Uterus (tissue), 4 donors: ENCODE results near the gene DLGAP3. TPM values are rescaled to one million over a fixed set of nuclear protein-coding genes. Genes with fewer than 3 reads are reported as not detected.

ENCODE experiments used
- DNase-seq, 2 donors: peaks; one replicate each; pipeline ENCODE4 v3.0.0-alpha.2; 2019 to 2020
- H3K27ac ChIP-seq, 2 donors: fragments of 200-600 bp; sonication (generic); 1 replicate in 1 of 2; 2 replicates in 1 of 2; pipeline ENCODE4 v1.5.1; 2016 to 2018
- H3K27me3 ChIP-seq, 2 donors: fragments of 200-600 bp; sonication (generic); one replicate each; pipeline ENCODE4 v1.5.1; 2018 to 2019; ENCODE audit warnings: control low read depth in 1 of 2
- H3K36me3 ChIP-seq, 2 donors: fragments of 200-600 bp; sonication (generic); one replicate each; pipeline ENCODE4 v1.5.1; 2019; ENCODE audit warnings: control low read depth in 1 of 2
- H3K4me1 ChIP-seq, 2 donors: fragments of 200-600 bp; sonication (generic); one replicate each; pipeline ENCODE4 v1.5.1; 2018 to 2019; ENCODE audit warnings: control low read depth in 1 of 2
- H3K4me3 ChIP-seq, 2 donors: fragments of 200-600 bp; sonication (generic); 1 replicate in 1 of 2; 2 replicates in 1 of 2; pipeline ENCODE4 v1.5.1; 2018 to 2019; ENCODE audit warnings: mild to moderate bottlenecking in 1 of 2
- H3K9me3 ChIP-seq, 2 donors: fragments of 200-600 bp; sonication (generic); one replicate each; pipeline ENCODE4 v1.5.1; 2019; ENCODE audit warnings: control low read depth in 1 of 2
- CTCF ChIP-seq, 4 experiments: fragments of 200-600 bp in 2 of 4; fragments of 450-650 bp in 2 of 4; sonication (generic) in 2 of 4; IDR thresholded peaks; one replicate each; pipeline ENCODE4 v1.5.1; 2016 to 2019; ENCODE audit warnings: antibody characterized with exemption in 4 of 4, mild to moderate bottlenecking in 2 of 4, moderate library complexity in 1 of 4
- POLR2A ChIP-seq, 2 donors: fragments of 450-650 bp; IDR thresholded peaks; one replicate each; pipeline ENCODE4 v1.6.1; 2016; ENCODE audit warnings: antibody characterized with exemption in 2 of 2, mild to moderate bottlenecking in 1 of 2, moderate library complexity in 1 of 2
- intact Hi-C: fragments of 100-400 bp; cut with DNase I; formaldehyde crosslinking; loops from one replicate; pipeline ENCODE4 v1.15.1; 2023; ENCODE audit warnings: low total_unique reads
- total RNA-seq, 4 donors: library from RNA; depleted of rRNA in 3 of 4; stranded (reverse); fragments of >200 nt in 3 of 4; gene quantifications; one replicate each; pipeline versions ENCODE4 v1.1.0 to v1.2.4, GENCODE V29; 2014 to 2023
- donor health status: DM: yes; HTN: yes; CAD: no.

DLGAP3 gene
- total RNA-seq, 4 donors from 2014 or later = 0.14 TPM; not detected in 3

DNA sequence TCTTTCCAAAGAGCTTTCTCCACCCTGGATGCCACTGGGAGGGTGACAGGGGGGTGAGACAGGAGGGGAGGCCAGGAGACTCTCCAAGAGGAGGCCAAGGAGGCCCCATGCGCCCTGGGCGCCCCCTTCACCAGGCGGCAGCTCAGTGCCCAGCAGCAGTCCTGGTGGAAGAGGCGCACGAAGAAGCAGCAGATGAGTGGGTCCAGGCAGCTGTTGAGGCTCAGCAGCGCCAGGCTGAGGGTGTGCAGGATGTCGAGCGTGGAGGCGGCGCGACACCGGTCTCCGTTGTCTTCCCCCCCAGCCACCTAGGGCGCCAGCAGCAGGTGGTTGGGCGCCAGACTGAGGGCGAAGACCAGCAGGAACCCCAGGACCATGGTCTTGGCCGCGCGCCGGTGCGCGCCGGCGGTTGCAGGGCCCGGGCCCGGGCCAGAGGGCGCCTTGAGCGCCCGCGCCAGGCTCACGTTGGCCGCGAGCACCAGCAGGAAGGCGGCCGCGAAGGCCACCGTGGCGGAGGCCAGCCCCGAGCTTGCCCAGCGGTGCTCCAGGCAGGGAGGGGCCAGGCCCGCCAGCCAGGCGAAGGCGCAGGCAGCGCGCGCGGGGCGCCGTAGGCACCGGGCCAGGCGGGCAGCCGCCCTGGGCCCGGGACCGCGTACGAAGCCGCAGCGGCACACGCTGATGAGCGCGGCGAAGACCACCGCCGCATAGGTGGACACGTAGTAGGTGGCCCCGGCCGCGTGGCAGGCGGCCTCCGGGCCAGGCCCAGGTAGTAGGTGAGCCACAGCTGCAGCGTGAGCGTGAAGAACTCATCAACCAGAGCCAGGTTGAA is 47.1 kb upstream of the DLGAP3 start:
- Histone ChIP-seq H3K4me1 (no peaks in the 10 kb centered on the region), H3K27ac (no peak overlapping the region), H3K4me3 (no peak overlapping the region), H3K36me3 (no peaks in the 10 kb centered on the region), H3K9me3 (no peaks in the 10 kb centered on the region), H3K27me3 (no peaks in the 10 kb centered on the region)
- no peak for DNase-seq
- TF ChIP-seq POLR2A (IDR thresholded peaks at IDR 0.05) = no peak
- no peak for TF ChIP-seq CTCF (IDR thresholded peaks at IDR 0.05)
- intact Hi-C loops = no loop called here

- no peak for DNase-seq
- Histone ChIP-seq H3K36me3 (no peaks in the 10 kb centered on the region), H3K4me3 (no peak overlapping the region), H3K9me3 (no peaks in the 10 kb centered on the region), H3K27me3 (no peaks in the 10 kb centered on the region), H3K27ac (no peak overlapping the region), H3K4me1 (no peaks in the 10 kb centered on the region)
- TF ChIP-seq CTCF (IDR thresholded peaks at IDR 0.05) (no peak), POLR2A (IDR thresholded peaks at IDR 0.05) (no peak)
- intact Hi-C loops = no loop called here
These were observed 46.3 kb upstream of the DLGAP3 start for GRCh38 chr1:34975771-34976170.

GRCh38 chr1:34975338-34975737 is 45.9 kb upstream of the DLGAP3 start:
- no peak for DNase-seq
- no peak overlapping the region for H3K4me3 ChIP-seq
- intact Hi-C loops = no loop called here
- no peak for TF ChIP-seq CTCF (IDR thresholded peaks at IDR 0.05)
- TF ChIP-seq POLR2A (IDR thresholded peaks at IDR 0.05) = no peak
- H3K27ac ChIP-seq = no peak overlapping the region
- H3K36me3 ChIP-seq = no peaks in the 10 kb centered on the region
- no peaks in the 10 kb centered on the region for H3K27me3 ChIP-seq
- H3K4me1 ChIP-seq = no peaks in the 10 kb centered on the region
- H3K9me3 ChIP-seq = no peaks in the 10 kb centered on the region

GRCh38 chr1:34974626-34975025 is 45.2 kb upstream of the DLGAP3 start:
- Histone ChIP-seq H3K27ac (no peak overlapping the region), H3K27me3 (no peaks in the 10 kb centered on the region), H3K36me3 (no peaks in the 10 kb centered on the region), H3K9me3 (no peaks in the 10 kb centered on the region), H3K4me3 (no peak overlapping the region), H3K4me1 (no peaks in the 10 kb centered on the region)
- no peak for TF ChIP-seq CTCF (IDR thresholded peaks at IDR 0.05)
- no peak for TF ChIP-seq POLR2A (IDR thresholded peaks at IDR 0.05)
- DNase-seq = no peak
- intact Hi-C loops = no loop called here

- Histone ChIP-seq H3K4me1 (no peaks in the 10 kb centered on the region), H3K4me3 (no peak overlapping the region), H3K27me3 (no peaks in the 10 kb centered on the region), H3K9me3 (no peaks in the 10 kb centered on the region), H3K27ac (no peak overlapping the region), H3K36me3 (no peaks in the 10 kb centered on the region)
- no peak for DNase-seq
- TF ChIP-seq CTCF (IDR thresholded peaks at IDR 0.05) (no peak), POLR2A (IDR thresholded peaks at IDR 0.05) (no peak)
- intact Hi-C loops = no loop called here
These were observed 43.9 kb upstream of the DLGAP3 start for GRCh38 chr1:34973326-34973725.
